ENCODE measurements around the gene PTH2R. TPM values are rescaled to one million over a fixed set of nuclear protein-coding genes. Genes with fewer than 3 reads are reported as not detected.
"Not testable (repeated sequence)": the region's sequence is repeated elsewhere in the genome, so short reads cannot be mapped to it uniquely, and the experiment has no call there.

PTH2R gene
- total RNA-seq, 4 donors from 2014 or later: not detected

- Histone ChIP-seq H3K4me3 (no peak overlapping the region), H3K27ac (no peak overlapping the region), H3K36me3 (no peaks in the 10 kb centered on the region), H3K4me1 (no peaks in the 10 kb centered on the region), H3K27me3 (no peaks in the 10 kb centered on the region), H3K9me3 (no peaks in the 10 kb centered on the region)
- in situ Hi-C loops (cut with MboI; ENCODE audit: low pct_ligation_motif_present in 1 of 4, low pct_unique_long_range_greater_than_20kb in 1 of 4, low sequenced_read_pairs in 3 of 4): no loop called here
- no peak for TF ChIP-seq POLR2A (IDR thresholded peaks at IDR 0.05)
- TF ChIP-seq POLR2AphosphoS5 (IDR thresholded peaks at IDR 0.05): no peak
- TF ChIP-seq CTCF (IDR thresholded peaks at IDR 0.05): no peak
- no peak for TF ChIP-seq EP300 (IDR thresholded peaks at IDR 0.05; ENCODE audit: low read depth)
- no peak for DNase-seq
- intact Hi-C loops (cut with DNase I; ENCODE audit: low total_unique reads): no loop called here
- 89 to 94% methylated on average over 2 of the region's 2 CpGs for WGBS, 2 donors (ENCODE audit: low coverage in 1 of 2)
These were observed 35.4 kb downstream of the PTH2R start for GRCh38 chr2:208441951-208442350.

- H3K4me1 ChIP-seq; intact Hi-C loops (cut with DNase I; ENCODE audit: low total_unique reads); in situ Hi-C loops (cut with MboI; ENCODE audit: low pct_ligation_motif_present in 1 of 4, low pct_unique_long_range_greater_than_20kb in 1 of 4, low sequenced_read_pairs in 3 of 4); H3K36me3 ChIP-seq; H3K9me3 ChIP-seq; DNase-seq; H3K27ac ChIP-seq; H3K27me3 ChIP-seq; H3K4me3 ChIP-seq: not testable (repeated sequence)
- 60 to 92% methylated on average over 1 to 6 of the region's 6 CpGs for WGBS, 2 donors (ENCODE audit: low coverage in 1 of 2)
These were observed 40.9 kb downstream of the PTH2R start for GRCh38 chr2:208447447-208447846.

GRCh38 chr2:208451061-208451460 lies 44.5 kb downstream of the PTH2R start:
- TF ChIP-seq EP300 (IDR thresholded peaks at IDR 0.05; ENCODE audit: low read depth) (no peak), POLR2A (IDR thresholded peaks at IDR 0.05) (no peak), CTCF (IDR thresholded peaks at IDR 0.05) (no peak), POLR2AphosphoS5 (IDR thresholded peaks at IDR 0.05) (no peak)
- H3K27me3 ChIP-seq: no peaks in the 10 kb centered on the region
- H3K4me3 ChIP-seq: no peak overlapping the region
- H3K36me3 ChIP-seq: no peaks in the 10 kb centered on the region
- no peaks in the 10 kb centered on the region for H3K4me1 ChIP-seq
- no peak overlapping the region for H3K27ac ChIP-seq
- intact Hi-C loops (cut with DNase I; ENCODE audit: low total_unique reads): no loop called here
- DNase-seq: no peak
- in situ Hi-C loops (cut with MboI; ENCODE audit: low pct_ligation_motif_present in 1 of 4, low pct_unique_long_range_greater_than_20kb in 1 of 4, low sequenced_read_pairs in 3 of 4): loop anchor here in 3 of 4 donors (25.0 kb wide), 2 partner anchors 336 to 761 kb away; no protein-coding TSS in a partner anchor
- H3K9me3 ChIP-seq: no peaks in the 10 kb centered on the region
- 54 to 60% methylated on average over 2 of the region's 2 CpGs for WGBS, 2 donors (ENCODE audit: low coverage in 1 of 2)

GRCh38 chr2:208454861-208455260 lies 48.3 kb downstream of the PTH2R start:
- Histone ChIP-seq H3K4me1 (no peaks in the 10 kb centered on the region), H3K36me3 (no peaks in the 10 kb centered on the region), H3K27ac (no peak overlapping the region), H3K27me3 (no peaks in the 10 kb centered on the region), H3K4me3 (no peak overlapping the region), H3K9me3 (no peaks in the 10 kb centered on the region)
- intact Hi-C loops (cut with DNase I; ENCODE audit: low total_unique reads): no loop called here
- TF ChIP-seq POLR2AphosphoS5 (IDR thresholded peaks at IDR 0.05) (no peak), POLR2A (IDR thresholded peaks at IDR 0.05) (no peak), CTCF (IDR thresholded peaks at IDR 0.05) (no peak), EP300 (IDR thresholded peaks at IDR 0.05; ENCODE audit: low read depth) (no peak)
- in situ Hi-C loops (cut with MboI; ENCODE audit: low pct_ligation_motif_present in 1 of 4, low pct_unique_long_range_greater_than_20kb in 1 of 4, low sequenced_read_pairs in 3 of 4): loop anchor here in 3 of 4 donors (25.0 kb wide), 2 partner anchors 332 to 757 kb away; no protein-coding TSS in a partner anchor
- no peak for DNase-seq

GRCh38 chr2:208463721-208464120 lies 57.1 kb downstream of the PTH2R start:
- H3K27ac ChIP-seq: no peak overlapping the region
- no peaks in the 10 kb centered on the region for H3K4me1 ChIP-seq
- TF ChIP-seq POLR2A (IDR thresholded peaks at IDR 0.05) (no peak), CTCF (IDR thresholded peaks at IDR 0.05) (no peak), POLR2AphosphoS5 (IDR thresholded peaks at IDR 0.05) (no peak), EP300 (IDR thresholded peaks at IDR 0.05; ENCODE audit: low read depth) (no peak)
- intact Hi-C loops (cut with DNase I; ENCODE audit: low total_unique reads): no loop called here
- in situ Hi-C loops (cut with MboI; ENCODE audit: low pct_ligation_motif_present in 1 of 4, low pct_unique_long_range_greater_than_20kb in 1 of 4, low sequenced_read_pairs in 3 of 4): loop anchor here in 3 of 4 donors (25.0 kb wide), 2 partner anchors 324 to 749 kb away; no protein-coding TSS in a partner anchor
- H3K4me3 ChIP-seq: no peak overlapping the region
- DNase-seq: no peak
- H3K9me3 ChIP-seq: no peaks in the 10 kb centered on the region
- no peaks in the 10 kb centered on the region for H3K36me3 ChIP-seq
- 54 to 80% methylated on average over 2 to 3 of the region's 3 CpGs for WGBS, 2 donors (ENCODE audit: low coverage in 1 of 2)
- H3K27me3 ChIP-seq: no peaks in the 10 kb centered on the region
